ENCODE data around the gene SETBP1.

SETBP1 gene

GRCh38 chr18:44679914-44680272, 795 bp upstream of the SETBP1 start:
- peak; percentile 30 to 35 for DNase-seq

- no peak for DNase-seq
These were observed 635 bp downstream of the SETBP1 start for GRCh38 chr18:44681076-44681970.

- DNase-seq: no peak
These were observed 1.6 kb downstream of the SETBP1 start for GRCh38 chr18:44682201-44682870.

GRCh38 chr18:44682871-44683221, 2.2 kb downstream of the SETBP1 start:
- DNase-seq: no peak

GRCh38 chr18:44683556-44683955, 2.9 kb downstream of the SETBP1 start:
- DNase-seq: no peak

- DNase-seq: no peak
These were observed 4.6 kb downstream of the SETBP1 start for GRCh38 chr18:44685296-44685695.

- DNase-seq: no peak
These were observed 5.5 kb downstream of the SETBP1 start for GRCh38 chr18:44686156-44686555.

GRCh38 chr18:44687421-44687820, 6.7 kb downstream of the SETBP1 start:
- DNase-seq: no peak

GRCh38 chr18:44689736-44690135, 9.0 kb downstream of the SETBP1 start:
- DNase-seq: no peak

GRCh38 chr18:44691148-44691925, 10.6 kb downstream of the SETBP1 start:
- DNase-seq: no peak

- no peak for DNase-seq
These were observed 12.5 kb downstream of the SETBP1 start for GRCh38 chr18:44693030-44693784.

- DNase-seq: no peak
These were observed 14.8 kb downstream of the SETBP1 start for GRCh38 chr18:44695503-44695902.

GRCh38 chr18:44696892-44697291, 16.2 kb downstream of the SETBP1 start:
- DNase-seq: no peak

- DNase-seq: no peak
These were observed 16.6 kb downstream of the SETBP1 start for GRCh38 chr18:44697315-44697714.

GRCh38 chr18:44698518-44698917, 17.8 kb downstream of the SETBP1 start:
- DNase-seq: no peak

- no peak for DNase-seq
These were observed 19.0 kb downstream of the SETBP1 start for GRCh38 chr18:44699572-44700261.

GRCh38 chr18:44700652-44701051, 20.0 kb downstream of the SETBP1 start:
- peak; percentile 51 to 54 for DNase-seq

GRCh38 chr18:44701227-44701626, 20.5 kb downstream of the SETBP1 start:
- DNase-seq: no peak

GRCh38 chr18:44702594-44702993, 21.9 kb downstream of the SETBP1 start:
- no peak for DNase-seq

- no peak for DNase-seq
These were observed 23.6 kb downstream of the SETBP1 start for GRCh38 chr18:44704135-44704789.

GRCh38 chr18:44705075-44705675, 24.5 kb downstream of the SETBP1 start:
- DNase-seq: no peak

All from CD4-positive, alpha-beta T cell treated with Interleukin-4 for 1 hour (primary cell).